WTC11 (cell line): ENCODE results near the gene TRAIP.

Experiments
- ARID4B ChIP-seq: sonication (generic); formaldehyde crosslinking; IDR thresholded peaks from 2 replicates; pipeline ENCODE4 v1.8.0; 2023; ENCODE audit warnings: missing genetic modification reagents, mild to moderate bottlenecking, borderline replicate concordance
- E2F5 ChIP-seq: sonication (generic); formaldehyde crosslinking; IDR thresholded peaks from 2 replicates; pipeline ENCODE4 v1.8.1; 2022; ENCODE audit warnings: mild to moderate bottlenecking, moderate library complexity, missing genetic modification reagents
- KAT7 ChIP-seq: sonication (generic); formaldehyde crosslinking; IDR thresholded peaks from 2 replicates; pipeline ENCODE4 v1.8.1; 2023; ENCODE audit warnings: missing genetic modification reagents, mild to moderate bottlenecking, borderline replicate concordance
- MLX ChIP-seq: sonication (generic); formaldehyde crosslinking; IDR thresholded peaks from 2 replicates; pipeline ENCODE4 v1.8.1; 2023; ENCODE audit warnings: mild to moderate bottlenecking, missing genetic modification reagents, moderate library complexity
- NR2C2 ChIP-seq: sonication (generic); formaldehyde crosslinking; IDR thresholded peaks from 2 replicates; pipeline ENCODE4 v1.8.0; 2022; ENCODE audit warnings: mild to moderate bottlenecking, missing genetic modification reagents
- ZBTB21 ChIP-seq: sonication (generic); formaldehyde crosslinking; IDR thresholded peaks from 2 replicates; pipeline ENCODE4 v1.8.1; 2023; ENCODE audit warnings: mild to moderate bottlenecking, missing genetic modification reagents, borderline replicate concordance
- ZNF512 ChIP-seq: sonication (generic); formaldehyde crosslinking; IDR thresholded peaks from 2 replicates; pipeline ENCODE4 v1.8.1; 2022; ENCODE audit warnings: missing genetic modification reagents, borderline replicate concordance

DNA sequence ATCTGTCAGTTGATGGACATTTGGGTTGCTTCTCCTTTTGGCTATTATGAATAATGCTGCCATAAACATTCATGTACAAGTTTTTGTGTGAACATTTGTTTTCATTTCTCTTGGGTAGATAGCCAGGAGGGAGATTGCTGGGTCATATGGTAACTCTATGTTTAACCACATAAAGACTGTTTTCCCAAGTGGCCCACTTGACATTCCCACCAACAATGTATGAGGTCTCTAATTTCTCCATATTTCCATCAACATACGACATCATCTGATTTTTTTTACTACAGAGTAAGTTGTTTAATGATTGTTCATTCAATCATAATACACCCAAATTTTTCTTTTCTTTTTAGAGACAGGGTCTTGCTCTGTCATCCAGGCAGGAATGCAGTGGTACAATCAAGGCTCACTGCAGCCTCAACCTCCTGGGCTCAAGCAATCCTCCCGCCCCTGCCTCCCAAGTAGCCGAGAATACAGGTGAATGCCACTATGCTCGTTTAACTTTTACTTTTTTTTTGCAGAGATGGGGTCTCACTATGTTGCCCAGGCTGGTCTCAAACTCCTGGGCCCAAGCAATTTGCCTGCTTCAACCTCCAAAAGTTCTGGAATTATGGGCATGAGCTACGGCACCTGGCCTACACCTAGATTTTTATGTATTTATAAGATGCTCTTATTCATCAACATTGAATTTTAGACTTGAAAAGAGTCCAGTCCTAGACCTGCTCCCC lies 76.8 kb downstream of the TRAIP start:
- TF ChIP-seq MLX (CRISPR knock-in tag) (no peak), ARID4B (CRISPR knock-in tag) (no peak), ZNF512 (CRISPR knock-in tag) (no peak), KAT7 (CRISPR knock-in tag) (no peak), ZBTB21 (no peak), E2F5 (CRISPR knock-in tag) (no peak), NR2C2 (CRISPR knock-in tag) (no peak)
